ENCODE data around the gene GPR137B.

GPR137B gene

GRCh38 chr1:236207569-236207968 is 65.2 kb downstream of the GPR137B start:
- DNase-seq: no peak

- DNase-seq: no peak
These were observed 66.8 kb downstream of the GPR137B start for GRCh38 chr1:236209185-236209584.

GRCh38 chr1:236209713-236210112 is 67.4 kb downstream of the GPR137B start:
- DNase-seq: no peak

- no peak for DNase-seq
These were observed 69.5 kb downstream of the GPR137B start for GRCh38 chr1:236211815-236212214.

GRCh38 chr1:236213534-236213933 is 71.2 kb downstream of the GPR137B start:
- no peak for DNase-seq

- DNase-seq: no peak
These were observed 72.4 kb downstream of the GPR137B start for GRCh38 chr1:236214761-236215160.

GRCh38 chr1:236220473-236220872 is 78.1 kb downstream of the GPR137B start:
- DNase-seq: no peak

- no peak for DNase-seq
These were observed 80.3 kb downstream of the GPR137B start for GRCh38 chr1:236222632-236223031.

GRCh38 chr1:236228411-236228810 is 86.1 kb downstream of the GPR137B start:
- DNase-seq: no peak

- no peak for DNase-seq
These were observed 92.8 kb downstream of the GPR137B start for GRCh38 chr1:236235116-236235515.

GRCh38 chr1:236239092-236239585 is 96.8 kb downstream of the GPR137B start:
- DNase-seq: no peak

- no peak for DNase-seq
These were observed 98.3 kb downstream of the GPR137B start for GRCh38 chr1:236240675-236241074.

- no peak for DNase-seq
These were observed 100.2 kb downstream of the GPR137B start for GRCh38 chr1:236242568-236242967.

- no peak for DNase-seq
These were observed 104.9 kb downstream of the GPR137B start for GRCh38 chr1:236247286-236247685.

GRCh38 chr1:236251587-236251986 is 109.2 kb downstream of the GPR137B start:
- no peak for DNase-seq

- DNase-seq: no peak
These were observed 110.8 kb downstream of the GPR137B start for GRCh38 chr1:236253119-236253518.

GRCh38 chr1:236253918-236254637 is 111.7 kb downstream of the GPR137B start:
- no peak for DNase-seq

- DNase-seq: no peak
These were observed 114.9 kb downstream of the GPR137B start for GRCh38 chr1:236257216-236257615.

GRCh38 chr1:236258114-236258622 is 115.8 kb downstream of the GPR137B start:
- DNase-seq: no peak

Measured in KG1 (cell line).